Breast epithelium (tissue), 4 donors: Measurements from ENCODE around the gene FGR. TPM values are rescaled to one million over a fixed set of nuclear protein-coding genes. Genes with fewer than 3 reads are reported as not detected.

Experiments
- DNase-seq, 2 donors: peaks; one replicate each; pipeline ENCODE4 v3.0.0-alpha.2; 2019; ENCODE audit warnings: low spot score in 2 of 2
- H3K27ac ChIP-seq, 2 donors: fragments of 200-600 bp; sonication (generic) in 1 of 2; one replicate each; pipeline ENCODE4 v1.5.1; 2016 to 2019; ENCODE audit warnings: mild to moderate bottlenecking in 1 of 2
- H3K27me3 ChIP-seq, 2 donors: fragments of 200-600 bp; sonication (generic) in 1 of 2; one replicate each; pipeline versions ENCODE4 v1.5.1 to v1.6.0; 2017 to 2019; ENCODE audit warnings: control low read depth in 1 of 2, mild to moderate bottlenecking in 1 of 2
- H3K36me3 ChIP-seq: fragments of 200-600 bp; one replicate; pipeline ENCODE4 v1.5.1; 2019
- H3K4me1 ChIP-seq, 2 donors: fragments of 200-600 bp; sonication (generic); one replicate each; pipeline ENCODE4 v1.5.1; 2016 to 2019; ENCODE audit warnings: control low read depth in 1 of 2
- H3K4me3 ChIP-seq, 3 donors: fragments of 200-600 bp; sonication (generic); 1 replicate in 2 of 3; 2 replicates in 1 of 3; pipeline ENCODE4 v1.5.1; 2016 to 2019; ENCODE audit warnings: mild to moderate bottlenecking in 3 of 3, moderate library complexity in 2 of 3
- H3K9me3 ChIP-seq, 2 donors: fragments of 200-600 bp; sonication (generic) in 1 of 2; one replicate each; pipeline ENCODE4 v1.5.1; 2016 to 2019; ENCODE audit warnings: control low read depth in 1 of 2
- POLR2A ChIP-seq: fragments of 450-650 bp; IDR thresholded peaks from one replicate; pipeline ENCODE4 v1.6.1; 2016; ENCODE audit warnings: antibody characterized with exemption, mild to moderate bottlenecking, moderate library complexity
- POLR2AphosphoS5 ChIP-seq, 3 donors: sonication (generic); formaldehyde crosslinking; IDR thresholded peaks; one replicate each; pipeline ENCODE4 v1.6.1; 2017; ENCODE audit warnings: antibody characterized with exemption in 3 of 3
- intact Hi-C: fragments of 100-400 bp; cut with DNase I; formaldehyde crosslinking; loops from one replicate; pipeline ENCODE4 v1.15.1; 2023; ENCODE audit warnings: low total_unique reads
- total RNA-seq, 3 donors: library from RNA; depleted of rRNA; stranded (reverse); fragments of >200 nt; gene quantifications; one replicate each; pipeline ENCODE4 v1.1.0, GENCODE V29; 2016
- TF ChIP-seq, protein P1 (sequence below), 3 donors: fragments of 450-650 bp; IDR thresholded peaks; one replicate each; pipeline ENCODE4 v1.5.1; 2016 to 2017; ENCODE audit warnings: antibody characterized with exemption in 3 of 3, mild to moderate bottlenecking in 3 of 3, moderate library complexity in 3 of 3

The FGR gene
- total RNA-seq, 3 donors from 2014 or later, result 22.1 to 46.9 (median 24.3) TPM

DNA sequence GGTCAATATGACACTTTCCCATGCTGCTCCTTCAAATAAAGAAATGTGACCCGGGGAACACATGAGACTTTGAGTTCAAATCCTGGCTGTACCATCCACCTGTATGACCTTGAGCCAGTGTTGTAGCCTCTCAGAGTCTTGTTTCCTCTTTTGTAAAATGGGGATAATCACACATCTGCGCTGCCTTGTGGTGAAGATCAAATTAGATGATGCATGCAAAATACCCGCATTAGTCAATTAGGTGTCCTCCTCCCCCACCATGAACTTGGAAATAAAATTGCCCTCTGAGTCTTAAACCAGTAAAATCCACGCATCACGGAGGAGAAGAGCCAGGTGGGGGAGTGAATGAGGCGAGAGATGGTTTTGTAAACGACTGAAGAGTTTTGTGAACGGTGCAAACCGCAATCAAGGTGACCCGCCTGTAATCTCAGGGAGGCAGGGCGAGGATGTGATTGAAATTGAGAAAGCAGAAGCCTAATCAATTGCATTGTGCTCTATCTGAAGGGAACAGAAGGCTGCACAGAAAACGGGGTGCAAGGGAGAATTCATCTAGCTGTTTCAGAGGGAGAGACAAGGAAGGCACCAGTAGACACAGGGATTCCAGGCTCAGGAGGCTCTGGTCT is 25.3 kb downstream of the FGR start:
- Histone ChIP-seq H3K27me3 (no peaks in the 10 kb centered on the region), H3K9me3 (no peaks in the 10 kb centered on the region), H3K4me3 (no peak overlapping the region), H3K4me1 (no peaks in the 10 kb centered on the region), H3K27ac (no peak overlapping the region), H3K36me3 (no peaks in the 10 kb centered on the region)
- intact Hi-C loops, result loop anchor here (2.0 to 10.0 kb wide), 2 partner anchors 51 to 215 kb away; partner anchors contain the start of gene GPR3
- TF ChIP-seq POLR2A (no peak), POLR2AphosphoS5 (IDR thresholded peaks at IDR 0.05) (no peak)
- TF ChIP-seq, protein P1, sequence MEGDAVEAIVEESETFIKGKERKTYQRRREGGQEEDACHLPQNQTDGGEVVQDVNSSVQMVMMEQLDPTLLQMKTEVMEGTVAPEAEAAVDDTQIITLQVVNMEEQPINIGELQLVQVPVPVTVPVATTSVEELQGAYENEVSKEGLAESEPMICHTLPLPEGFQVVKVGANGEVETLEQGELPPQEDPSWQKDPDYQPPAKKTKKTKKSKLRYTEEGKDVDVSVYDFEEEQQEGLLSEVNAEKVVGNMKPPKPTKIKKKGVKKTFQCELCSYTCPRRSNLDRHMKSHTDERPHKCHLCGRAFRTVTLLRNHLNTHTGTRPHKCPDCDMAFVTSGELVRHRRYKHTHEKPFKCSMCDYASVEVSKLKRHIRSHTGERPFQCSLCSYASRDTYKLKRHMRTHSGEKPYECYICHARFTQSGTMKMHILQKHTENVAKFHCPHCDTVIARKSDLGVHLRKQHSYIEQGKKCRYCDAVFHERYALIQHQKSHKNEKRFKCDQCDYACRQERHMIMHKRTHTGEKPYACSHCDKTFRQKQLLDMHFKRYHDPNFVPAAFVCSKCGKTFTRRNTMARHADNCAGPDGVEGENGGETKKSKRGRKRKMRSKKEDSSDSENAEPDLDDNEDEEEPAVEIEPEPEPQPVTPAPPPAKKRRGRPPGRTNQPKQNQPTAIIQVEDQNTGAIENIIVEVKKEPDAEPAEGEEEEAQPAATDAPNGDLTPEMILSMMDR (IDR thresholded peaks at IDR 0.05), result no peak
- DNase-seq, result no peak

DNA sequence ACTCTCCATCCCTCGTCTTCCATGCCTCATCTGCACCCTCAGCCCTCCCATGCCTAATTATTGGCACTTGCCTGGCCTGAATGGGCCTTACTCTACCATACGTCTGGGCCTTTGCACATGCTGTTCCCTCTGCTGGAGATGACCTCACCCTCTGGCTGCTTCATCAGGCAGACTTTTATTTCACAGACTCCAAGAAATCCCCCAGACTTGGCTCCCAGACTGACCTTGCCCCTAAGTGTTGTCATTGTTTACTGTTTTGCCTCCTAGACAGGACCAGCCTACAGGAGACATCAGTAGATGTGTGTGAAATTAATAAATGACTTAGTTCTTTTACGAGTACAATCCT is 25.8 kb downstream of the FGR start:
- Histone ChIP-seq H3K9me3 (no peaks in the 10 kb centered on the region), H3K27ac (no peak overlapping the region), H3K4me3 (no peak overlapping the region), H3K4me1 (no peaks in the 10 kb centered on the region), H3K27me3 (no peaks in the 10 kb centered on the region), H3K36me3 (no peaks in the 10 kb centered on the region)
- no peak for TF ChIP-seq POLR2A
- TF ChIP-seq, protein P1 (IDR thresholded peaks at IDR 0.05), result no peak
- no peak for TF ChIP-seq POLR2AphosphoS5 (IDR thresholded peaks at IDR 0.05)
- no peak for DNase-seq
- intact Hi-C loops, result loop anchor here (2.0 to 10.0 kb wide), 2 partner anchors 52 to 214 kb away; partner anchors contain the start of gene GPR3

DNA sequence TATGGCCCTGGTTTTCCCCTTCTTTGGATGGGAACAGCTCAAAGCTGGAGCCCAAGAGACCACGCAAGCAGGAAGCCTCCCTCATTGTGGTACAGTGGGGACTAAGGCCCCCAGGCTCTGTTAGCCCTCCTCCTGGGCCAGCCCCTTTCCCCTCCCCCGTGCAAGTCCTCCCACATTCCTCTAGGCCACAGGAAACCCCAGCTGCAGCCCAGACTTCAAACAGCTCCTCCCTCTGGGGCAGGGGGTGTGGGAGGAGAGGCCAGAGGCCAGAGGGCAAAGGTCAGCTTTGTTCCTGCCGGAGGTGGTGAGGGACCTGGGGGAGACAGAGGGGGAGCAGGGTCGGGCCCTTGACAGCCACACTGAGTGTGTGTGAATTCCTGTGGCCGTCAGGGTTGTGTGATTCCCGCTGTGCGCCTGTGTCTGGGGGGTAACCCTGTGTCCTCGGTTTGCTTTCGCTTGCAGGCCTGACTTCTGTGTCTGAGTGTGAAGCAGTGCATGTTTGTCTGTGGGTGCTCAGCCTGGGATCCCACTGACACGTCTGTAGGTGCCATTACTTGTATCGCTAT is 27.7 kb downstream of the FGR start:
- no peaks in the 10 kb centered on the region for H3K27me3 ChIP-seq
- intact Hi-C loops, result loop anchor here (10.0 kb wide), 1 partner anchor 213 kb away; the partner anchor contains the start of gene GPR3
- no peak overlapping the region for H3K4me3 ChIP-seq
- no peaks in the 10 kb centered on the region for H3K4me1 ChIP-seq
- H3K27ac ChIP-seq, result peak overlapping the region in 1 of 2 donors; percentile 64
- no peak for DNase-seq
- H3K9me3 ChIP-seq, result no peaks in the 10 kb centered on the region
- TF ChIP-seq, protein P1 (IDR thresholded peaks at IDR 0.05), result no peak
- TF ChIP-seq POLR2A, result no peak
- no peak for TF ChIP-seq POLR2AphosphoS5 (IDR thresholded peaks at IDR 0.05)
- H3K36me3 ChIP-seq, result no peaks in the 10 kb centered on the region

DNA sequence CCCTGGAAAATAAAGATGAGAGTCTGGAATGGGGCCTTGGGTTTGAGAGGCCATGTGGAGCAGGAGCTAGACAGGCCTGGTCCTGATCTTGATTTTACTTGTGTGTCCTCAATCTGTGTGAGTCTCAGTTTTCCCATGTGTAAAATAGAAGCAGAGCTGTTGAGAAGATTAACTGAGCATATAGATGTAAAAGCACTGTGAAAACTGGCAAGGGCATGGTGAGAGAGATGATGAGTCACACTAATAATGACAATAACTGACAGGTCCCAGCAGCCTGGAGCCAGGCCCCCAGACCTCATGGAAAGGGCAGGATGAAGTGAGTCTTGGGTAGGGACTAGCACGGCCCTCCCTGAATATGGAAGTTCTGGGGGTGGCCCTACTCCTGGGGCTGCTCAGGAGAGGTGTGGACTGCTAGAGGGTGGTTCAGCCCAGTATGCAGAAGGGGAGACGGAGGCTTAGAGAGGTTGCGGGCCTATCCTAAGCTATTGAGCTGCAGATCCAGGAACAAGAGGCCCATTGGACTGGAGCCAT is 28.2 kb downstream of the FGR start:
- TF ChIP-seq, protein P1 (IDR thresholded peaks at IDR 0.05), result no peak
- no peak for TF ChIP-seq POLR2A
- TF ChIP-seq POLR2AphosphoS5 (IDR thresholded peaks at IDR 0.05), result no peak
- intact Hi-C loops, result loop anchor here (10.0 kb wide), 1 partner anchor 212 kb away; the partner anchor contains the start of gene GPR3
- DNase-seq, result no peak
- Histone ChIP-seq H3K9me3 (no peaks in the 10 kb centered on the region), H3K36me3 (no peaks in the 10 kb centered on the region), H3K4me1 (no peaks in the 10 kb centered on the region), H3K27ac (peak overlapping the region; percentile 5 to 64), H3K4me3 (no peak overlapping the region), H3K27me3 (no peaks in the 10 kb centered on the region)
